ENCODE results near the gene BCAN. TPM values are rescaled to one million over a fixed set of nuclear protein-coding genes. Genes with fewer than 3 reads are reported as not detected.

The BCAN gene
- total and polyA plus RNA-seq, 2 of the 8 experiments (the other 6 are each of a cell fraction or from before 2014, with no cell fraction given): 4.5 to 24.0 TPM

GRCh38 chr1:156677616-156678596 lies 36.0 kb downstream of the BCAN start (continued):
- TF ChIP-seq, protein P1, sequence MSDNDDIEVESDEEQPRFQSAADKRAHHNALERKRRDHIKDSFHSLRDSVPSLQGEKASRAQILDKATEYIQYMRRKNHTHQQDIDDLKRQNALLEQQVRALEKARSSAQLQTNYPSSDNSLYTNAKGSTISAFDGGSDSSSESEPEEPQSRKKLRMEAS (IDR thresholded peaks at IDR 0.05): peak; percentile 15; the same call in 1 of the 2 replicates
- TF ChIP-seq HDAC2 (IDR thresholded peaks at IDR 0.05; ENCODE audit: borderline replicate concordance in 1 of 2, low read depth in 2 of 2, low read length in 2 of 2) (peak in 1 of 2 experiments; percentile 100; a peak in 2 of 4 replicates), SIX5 (IDR thresholded peaks at IDR 0.05; ENCODE audit: low read depth, low read length) (no peak), TAF7 (optimal IDR thresholded peaks at IDR 0.05; ENCODE audit: borderline replicate concordance, low read depth, low read length) (peak; percentile 44), SP1 (IDR thresholded peaks at IDR 0.05; ENCODE audit: low read depth, low read length) (0 out of 2 replicates have a peak, but pooled peaks have one; percentile 15), CEBPB (IDR thresholded peaks at IDR 0.05; ENCODE audit: low read depth, low read length) (no peak), TEAD4 (IDR thresholded peaks at IDR 0.05; ENCODE audit: low read depth, low read length) (peak; percentile 86), HDAC6 (IDR thresholded peaks at IDR 0.05; ENCODE audit: low read depth, low read length) (no peak), CTCF (IDR thresholded peaks at IDR 0.05; ENCODE audit: control extremely low read depth in 1 of 3, insufficient read depth in 1 of 3, low read depth in 1 of 3, low read length in 3 of 3) (peak in 2 of 3 experiments; percentile 92 to 97; a peak in 3 of 4 replicates), CBX8 (IDR thresholded peaks at IDR 0.05; ENCODE audit: borderline replicate concordance, low read depth, low read length) (no peak), KDM1A (IDR thresholded peaks at IDR 0.05; ENCODE audit: borderline replicate concordance, low read length) (peak; percentile 100), YY1 (IDR thresholded peaks at IDR 0.05; ENCODE audit: low read depth, low read length) (peak; percentile 73), POLR2A (IDR thresholded peaks at IDR 0.05; ENCODE audit: control extremely low read depth in 1 of 2, low read depth in 2 of 2, low read length in 2 of 2) (no peak)
- TF ChIP-seq, protein P2, sequence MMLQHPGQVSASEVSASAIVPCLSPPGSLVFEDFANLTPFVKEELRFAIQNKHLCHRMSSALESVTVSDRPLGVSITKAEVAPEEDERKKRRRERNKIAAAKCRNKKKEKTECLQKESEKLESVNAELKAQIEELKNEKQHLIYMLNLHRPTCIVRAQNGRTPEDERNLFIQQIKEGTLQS (IDR thresholded peaks at IDR 0.05; ENCODE audit: insufficient read depth, low read depth, low read length): no peak; the same call in 1 of the 2 replicates

All from H1 (cell line).